ENCODE data around the gene CACNG5.

CACNG5 gene

GRCh38 chr17:66858226-66859083 lies 23.5 kb downstream of the CACNG5 start:
- Histone ChIP-seq H3K27ac (no peak overlapping the region), H3K4me3 (no peak overlapping the region)
- no peak for DNase-seq (ENCODE audit: low spot score)
- TF ChIP-seq, protein P1, sequence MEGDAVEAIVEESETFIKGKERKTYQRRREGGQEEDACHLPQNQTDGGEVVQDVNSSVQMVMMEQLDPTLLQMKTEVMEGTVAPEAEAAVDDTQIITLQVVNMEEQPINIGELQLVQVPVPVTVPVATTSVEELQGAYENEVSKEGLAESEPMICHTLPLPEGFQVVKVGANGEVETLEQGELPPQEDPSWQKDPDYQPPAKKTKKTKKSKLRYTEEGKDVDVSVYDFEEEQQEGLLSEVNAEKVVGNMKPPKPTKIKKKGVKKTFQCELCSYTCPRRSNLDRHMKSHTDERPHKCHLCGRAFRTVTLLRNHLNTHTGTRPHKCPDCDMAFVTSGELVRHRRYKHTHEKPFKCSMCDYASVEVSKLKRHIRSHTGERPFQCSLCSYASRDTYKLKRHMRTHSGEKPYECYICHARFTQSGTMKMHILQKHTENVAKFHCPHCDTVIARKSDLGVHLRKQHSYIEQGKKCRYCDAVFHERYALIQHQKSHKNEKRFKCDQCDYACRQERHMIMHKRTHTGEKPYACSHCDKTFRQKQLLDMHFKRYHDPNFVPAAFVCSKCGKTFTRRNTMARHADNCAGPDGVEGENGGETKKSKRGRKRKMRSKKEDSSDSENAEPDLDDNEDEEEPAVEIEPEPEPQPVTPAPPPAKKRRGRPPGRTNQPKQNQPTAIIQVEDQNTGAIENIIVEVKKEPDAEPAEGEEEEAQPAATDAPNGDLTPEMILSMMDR (IDR thresholded peaks at IDR 0.05): no peak

GRCh38 chr17:66859353-66859752 lies 24.4 kb downstream of the CACNG5 start:
- no peak overlapping the region for H3K27ac ChIP-seq
- TF ChIP-seq, protein P1 (IDR thresholded peaks at IDR 0.05): no peak
- no peak for DNase-seq (ENCODE audit: low spot score)
- H3K4me3 ChIP-seq: no peak overlapping the region

GRCh38 chr17:66860204-66860603 lies 25.3 kb downstream of the CACNG5 start:
- no peak overlapping the region for H3K27ac ChIP-seq
- DNase-seq (ENCODE audit: low spot score): no peak

GRCh38 chr17:66863820-66864219 lies 28.9 kb downstream of the CACNG5 start:
- TF ChIP-seq, protein P1 (IDR thresholded peaks at IDR 0.05): no peak
- no peak overlapping the region for H3K27ac ChIP-seq
- no peak for DNase-seq (ENCODE audit: low spot score)
- no peak overlapping the region for H3K4me3 ChIP-seq

More at GRCh38 chr17:66860204-66860603, 25.3 kb downstream of the CACNG5 start:
- no peak overlapping the region for H3K4me3 ChIP-seq
- TF ChIP-seq, protein P1 (IDR thresholded peaks at IDR 0.05): no peak

- H3K4me3 ChIP-seq: no peak overlapping the region
- TF ChIP-seq, protein P1 (IDR thresholded peaks at IDR 0.05): no peak
- DNase-seq (ENCODE audit: low spot score): no peak
- H3K27ac ChIP-seq: no peak overlapping the region
Observed at GRCh38 chr17:66865151-66865550, 30.2 kb downstream of the CACNG5 start.

- no peak for DNase-seq (ENCODE audit: low spot score)
- Histone ChIP-seq H3K4me3 (no peak overlapping the region), H3K27ac (no peak overlapping the region)
- TF ChIP-seq, protein P1 (IDR thresholded peaks at IDR 0.05): no peak
Observed at GRCh38 chr17:66873962-66874361, 39.0 kb downstream of the CACNG5 start.

DNA sequence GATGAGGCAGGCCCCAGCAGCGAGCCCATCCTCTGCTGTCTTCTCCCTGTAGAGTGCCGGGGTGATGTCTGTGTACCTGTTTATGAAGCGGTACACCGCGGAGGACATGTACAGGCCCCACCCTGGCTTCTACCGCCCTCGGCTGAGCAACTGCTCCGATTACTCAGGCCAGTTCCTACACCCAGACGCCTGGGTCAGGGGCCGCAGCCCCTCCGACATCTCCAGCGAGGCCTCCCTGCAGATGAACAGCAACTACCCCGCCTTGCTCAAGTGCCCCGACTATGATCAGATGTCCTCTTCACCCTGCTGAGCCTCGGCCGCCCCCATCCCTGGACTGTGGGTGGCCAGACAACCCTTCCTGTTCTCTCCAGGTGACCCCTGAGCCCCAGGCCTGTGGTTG lies 50.0 kb downstream of the CACNG5 start:
- no peak overlapping the region for H3K27ac ChIP-seq
- H3K4me3 ChIP-seq: no peak overlapping the region
- TF ChIP-seq, protein P1 (IDR thresholded peaks at IDR 0.05): no peak
- DNase-seq (ENCODE audit: low spot score): no peak

All from coronary artery (tissue), 2 donors.